ENCODE measurements around the gene DBT.
"Not testable (repeated sequence)": the region's sequence is repeated elsewhere in the genome, so short reads cannot be mapped to it uniquely, and the experiment has no call there.

DBT gene

DNA sequence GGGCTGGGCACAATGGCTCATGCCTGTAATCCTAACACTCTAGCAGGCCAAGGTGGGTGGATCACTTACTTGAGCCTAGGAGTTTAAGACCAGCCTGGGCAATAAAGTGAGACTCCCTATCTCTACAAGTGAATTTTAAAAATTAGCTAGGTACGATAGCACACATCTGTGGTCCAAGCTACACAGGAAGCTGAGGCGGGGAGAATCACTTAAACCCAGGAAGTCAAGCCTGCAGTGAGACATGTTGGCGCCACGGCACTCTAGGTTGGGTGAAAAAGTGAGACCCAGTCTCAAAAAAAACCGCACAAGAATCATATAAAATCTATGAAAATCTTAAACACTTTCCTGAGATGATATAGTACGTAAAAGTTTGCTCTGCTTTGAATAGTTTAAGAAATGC is 30.2 kb downstream of the DBT start:
- no peak for TF ChIP-seq MYC (IDR thresholded peaks at IDR 0.05; ENCODE audit: low read depth, low read length)
- no peak for TF ChIP-seq POLR2A (IDR thresholded peaks at IDR 0.05; ENCODE audit: extremely low read depth, insufficient read length)
- TF ChIP-seq, protein P1, sequence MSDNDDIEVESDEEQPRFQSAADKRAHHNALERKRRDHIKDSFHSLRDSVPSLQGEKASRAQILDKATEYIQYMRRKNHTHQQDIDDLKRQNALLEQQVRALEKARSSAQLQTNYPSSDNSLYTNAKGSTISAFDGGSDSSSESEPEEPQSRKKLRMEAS (IDR thresholded peaks at IDR 0.05; ENCODE audit: low read depth, low read length), result no peak
- TF ChIP-seq, protein P2, sequence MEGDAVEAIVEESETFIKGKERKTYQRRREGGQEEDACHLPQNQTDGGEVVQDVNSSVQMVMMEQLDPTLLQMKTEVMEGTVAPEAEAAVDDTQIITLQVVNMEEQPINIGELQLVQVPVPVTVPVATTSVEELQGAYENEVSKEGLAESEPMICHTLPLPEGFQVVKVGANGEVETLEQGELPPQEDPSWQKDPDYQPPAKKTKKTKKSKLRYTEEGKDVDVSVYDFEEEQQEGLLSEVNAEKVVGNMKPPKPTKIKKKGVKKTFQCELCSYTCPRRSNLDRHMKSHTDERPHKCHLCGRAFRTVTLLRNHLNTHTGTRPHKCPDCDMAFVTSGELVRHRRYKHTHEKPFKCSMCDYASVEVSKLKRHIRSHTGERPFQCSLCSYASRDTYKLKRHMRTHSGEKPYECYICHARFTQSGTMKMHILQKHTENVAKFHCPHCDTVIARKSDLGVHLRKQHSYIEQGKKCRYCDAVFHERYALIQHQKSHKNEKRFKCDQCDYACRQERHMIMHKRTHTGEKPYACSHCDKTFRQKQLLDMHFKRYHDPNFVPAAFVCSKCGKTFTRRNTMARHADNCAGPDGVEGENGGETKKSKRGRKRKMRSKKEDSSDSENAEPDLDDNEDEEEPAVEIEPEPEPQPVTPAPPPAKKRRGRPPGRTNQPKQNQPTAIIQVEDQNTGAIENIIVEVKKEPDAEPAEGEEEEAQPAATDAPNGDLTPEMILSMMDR (IDR thresholded peaks at IDR 0.05; ENCODE audit: low read depth, low read length), result no peak
- no peak overlapping the region for H3K4me3 ChIP-seq (ENCODE audit: low read depth, low read length)
- DNase-seq (ENCODE audit: low read depth), result no peak

DNA sequence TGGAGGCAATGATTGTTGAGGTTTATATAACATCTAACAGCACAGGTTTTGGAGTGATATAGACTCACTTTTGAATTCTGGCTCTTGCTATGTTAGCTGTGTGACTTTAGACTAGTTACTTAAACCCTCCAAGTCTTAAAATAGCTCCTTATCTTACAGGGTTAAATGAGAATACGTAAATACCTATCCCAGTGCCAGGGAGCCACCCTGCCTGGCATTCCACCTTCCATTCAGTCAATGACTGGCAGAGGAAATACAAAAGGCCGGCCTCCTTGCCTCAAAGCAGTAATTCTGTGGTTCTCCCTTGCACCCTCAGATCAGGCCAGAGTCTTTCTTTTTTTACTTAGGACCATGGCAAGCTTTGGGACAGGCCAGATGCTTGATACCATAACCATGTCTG is 31.8 kb downstream of the DBT start:
- no peak for DNase-seq (ENCODE audit: low read depth)
- H3K4me3 ChIP-seq (ENCODE audit: low read depth, low read length), result no peak overlapping the region
- TF ChIP-seq POLR2A (IDR thresholded peaks at IDR 0.05; ENCODE audit: extremely low read depth, insufficient read length) (no peak), MYC (IDR thresholded peaks at IDR 0.05; ENCODE audit: low read depth, low read length) (no peak)
- TF ChIP-seq, protein P1 (IDR thresholded peaks at IDR 0.05; ENCODE audit: low read depth, low read length), result no peak
- TF ChIP-seq, protein P2 (IDR thresholded peaks at IDR 0.05; ENCODE audit: low read depth, low read length), result no peak

DNA sequence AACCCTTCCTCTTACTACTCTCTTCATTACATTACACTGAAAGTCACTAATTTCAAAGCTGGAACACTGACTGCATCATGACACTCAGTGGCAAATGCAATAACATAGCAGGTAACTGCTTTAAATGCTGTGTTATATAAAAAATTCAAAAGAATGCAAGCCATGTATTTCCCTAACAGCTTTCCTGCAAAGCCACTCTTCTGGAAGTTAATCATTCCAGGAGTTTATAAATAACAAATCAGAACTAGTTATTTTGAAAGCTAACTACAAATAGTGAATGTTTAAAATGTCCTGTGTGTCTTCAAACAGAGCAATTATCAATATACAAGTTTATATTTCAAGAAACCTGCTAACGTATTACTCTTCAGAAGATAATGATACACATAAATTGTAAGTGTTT is 34.5 kb downstream of the DBT start:
- no peak for DNase-seq (ENCODE audit: low read depth)
- TF ChIP-seq MYC (IDR thresholded peaks at IDR 0.05; ENCODE audit: low read depth, low read length) (no peak), POLR2A (IDR thresholded peaks at IDR 0.05; ENCODE audit: extremely low read depth, insufficient read length) (no peak)
- TF ChIP-seq, protein P1 (IDR thresholded peaks at IDR 0.05; ENCODE audit: low read depth, low read length), result no peak
- TF ChIP-seq, protein P2 (IDR thresholded peaks at IDR 0.05; ENCODE audit: low read depth, low read length), result no peak
- no peak overlapping the region for H3K4me3 ChIP-seq (ENCODE audit: low read depth, low read length)

DNA sequence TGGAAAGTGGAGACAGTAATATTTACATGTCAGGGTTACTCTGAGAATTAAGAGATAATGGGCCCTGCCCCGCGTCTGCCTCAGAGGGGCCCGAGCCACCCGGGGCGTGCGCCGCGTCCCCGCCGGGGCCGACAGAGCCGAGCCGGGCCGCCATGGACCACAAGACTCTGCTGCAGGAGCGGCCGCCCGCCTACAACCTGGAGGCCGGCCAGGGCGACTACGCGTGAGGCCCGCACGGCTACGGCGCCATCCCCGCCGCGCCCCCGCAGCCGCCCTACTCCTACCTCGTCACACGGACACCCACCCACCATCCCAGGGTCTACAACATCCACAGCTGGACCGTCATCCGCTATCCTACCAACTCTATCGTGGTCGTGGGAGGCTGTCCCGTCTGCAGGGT is 36.5 kb downstream of the DBT start:
- TF ChIP-seq MYC (IDR thresholded peaks at IDR 0.05; ENCODE audit: low read depth, low read length) (no peak), POLR2A (IDR thresholded peaks at IDR 0.05; ENCODE audit: extremely low read depth, insufficient read length) (no peak)
- TF ChIP-seq, protein P1 (IDR thresholded peaks at IDR 0.05; ENCODE audit: low read depth, low read length), result no peak
- TF ChIP-seq, protein P2 (IDR thresholded peaks at IDR 0.05; ENCODE audit: low read depth, low read length), result no peak
- DNase-seq (ENCODE audit: low read depth), result no peak
- H3K4me3 ChIP-seq (ENCODE audit: low read depth, low read length), result no peak overlapping the region

DNA sequence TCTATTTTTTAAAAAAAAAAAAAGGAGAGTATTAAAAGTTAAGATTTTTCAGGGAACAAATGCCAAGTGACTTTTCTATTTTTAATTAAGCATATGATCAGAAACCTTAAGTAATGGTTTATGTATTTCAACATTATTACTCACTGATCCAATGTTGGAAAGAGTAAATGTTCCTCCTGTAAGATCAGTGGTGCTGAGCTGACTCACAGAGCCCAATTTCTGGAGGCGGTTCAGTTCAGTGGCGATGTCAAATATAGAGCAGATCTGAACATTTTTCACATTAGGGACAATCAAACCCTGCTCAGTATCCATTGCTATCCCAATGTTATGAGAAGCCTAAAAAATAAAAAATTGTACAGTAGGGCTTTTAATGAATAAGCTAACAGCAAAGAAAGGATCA is 43.3 kb downstream of the DBT start:
- H3K4me3 ChIP-seq (ENCODE audit: low read depth, low read length), result no peak overlapping the region
- no peak for TF ChIP-seq POLR2A (IDR thresholded peaks at IDR 0.05; ENCODE audit: extremely low read depth, insufficient read length)
- TF ChIP-seq, protein P1 (IDR thresholded peaks at IDR 0.05; ENCODE audit: low read depth, low read length), result no peak
- no peak for TF ChIP-seq MYC (IDR thresholded peaks at IDR 0.05; ENCODE audit: low read depth, low read length)
- TF ChIP-seq, protein P2 (IDR thresholded peaks at IDR 0.05; ENCODE audit: low read depth, low read length), result no peak
- DNase-seq (ENCODE audit: low read depth), result no peak

DNA sequence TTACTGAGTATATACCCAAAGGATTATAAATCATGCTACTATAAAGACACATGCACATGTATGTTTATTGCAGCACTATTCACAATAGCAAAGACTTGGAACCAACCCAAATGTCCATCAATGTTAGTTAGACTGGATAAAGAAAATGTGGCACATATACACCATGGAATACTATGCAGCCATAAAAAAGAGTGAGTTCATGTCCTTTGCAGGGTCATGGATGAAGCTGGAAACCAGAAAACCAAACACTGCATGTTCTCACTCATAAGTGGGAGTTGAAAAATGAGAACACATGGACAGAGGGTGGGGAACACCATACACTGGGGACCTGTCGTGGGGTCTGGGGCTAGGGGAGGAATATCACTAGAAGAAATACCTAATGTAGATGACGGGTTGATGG is 44.0 kb downstream of the DBT start:
- not testable (repeated sequence) for DNase-seq (ENCODE audit: low read depth); H3K4me3 ChIP-seq (ENCODE audit: low read depth, low read length)

DNA sequence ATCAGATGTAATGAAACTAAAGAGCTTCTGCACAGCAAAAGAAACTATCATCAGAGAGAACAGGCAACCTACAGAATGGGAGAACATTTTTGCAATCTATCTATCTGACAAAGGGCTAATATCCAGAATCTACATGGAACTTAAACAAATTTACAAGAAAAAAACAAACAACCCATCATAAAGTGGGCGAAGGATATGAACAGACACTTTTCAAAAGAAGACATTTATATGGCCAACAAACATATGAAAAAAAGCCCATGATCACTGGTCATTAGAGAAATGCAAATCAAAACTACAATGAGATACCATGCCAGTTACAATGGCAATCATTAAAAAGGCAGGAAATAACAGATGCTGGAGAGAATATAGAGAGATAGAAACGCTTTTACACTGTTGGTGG is 44.5 kb downstream of the DBT start:
- not testable (repeated sequence) for H3K4me3 ChIP-seq (ENCODE audit: low read depth, low read length)

DNA sequence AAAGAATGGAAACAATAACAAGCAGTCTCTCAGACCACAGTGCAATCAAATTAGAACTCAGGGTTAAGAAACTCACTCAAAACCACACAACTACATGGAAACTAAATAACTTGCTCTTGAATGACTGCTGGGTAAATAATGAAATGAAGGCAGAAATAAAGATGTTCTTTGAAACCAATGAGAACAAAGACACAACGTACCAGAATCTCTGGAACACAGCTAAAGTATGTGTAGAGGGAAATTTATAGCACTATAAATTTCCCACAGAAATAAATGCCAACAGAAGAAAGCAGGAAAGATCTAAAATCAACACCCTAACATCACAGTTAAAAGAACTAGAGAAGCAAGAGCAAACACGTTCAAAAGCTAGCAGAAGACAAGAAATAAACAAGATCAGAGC is 46.9 kb downstream of the DBT start:
- DNase-seq (ENCODE audit: low read depth); H3K4me3 ChIP-seq (ENCODE audit: low read depth, low read length): not testable (repeated sequence)

More for the DNA sequence above, 44.5 kb downstream of the DBT start:
- not testable (repeated sequence) for DNase-seq (ENCODE audit: low read depth)

DNA sequence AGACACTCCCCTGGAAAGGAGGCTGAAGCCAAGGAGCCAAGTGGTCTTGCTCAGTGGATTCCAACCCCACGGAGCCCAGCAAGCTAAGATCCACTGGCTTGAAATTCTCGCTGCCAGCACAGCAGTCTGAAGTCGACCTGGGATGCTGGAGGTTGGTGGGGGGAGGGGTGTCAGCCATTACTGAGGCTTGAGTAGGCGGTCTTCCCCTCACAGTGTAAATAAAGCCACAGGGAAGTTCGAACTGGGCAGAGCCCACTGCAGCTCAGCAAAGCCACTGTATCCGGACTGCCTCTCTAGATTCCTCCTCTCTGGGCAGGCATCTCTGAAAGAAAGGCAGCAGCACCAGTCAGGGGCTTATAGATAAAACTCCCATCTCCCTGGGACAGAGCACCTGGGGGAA is 49.6 kb downstream of the DBT start:
- DNase-seq (ENCODE audit: low read depth), result not testable (repeated sequence)

More for the DNA sequence above, 49.6 kb downstream of the DBT start:
- H3K4me3 ChIP-seq (ENCODE audit: low read depth, low read length), result not testable (repeated sequence)

All from NB4 (cell line).